ENCODE results near the gene SPTA1.

- TF ChIP-seq EP300 (IDR thresholded peaks at IDR 0.05) (no peak), POLR2AphosphoS5 (IDR thresholded peaks at IDR 0.05) (no peak), POLR2A (IDR thresholded peaks at IDR 0.05) (no peak)
- TF ChIP-seq, protein P1, sequence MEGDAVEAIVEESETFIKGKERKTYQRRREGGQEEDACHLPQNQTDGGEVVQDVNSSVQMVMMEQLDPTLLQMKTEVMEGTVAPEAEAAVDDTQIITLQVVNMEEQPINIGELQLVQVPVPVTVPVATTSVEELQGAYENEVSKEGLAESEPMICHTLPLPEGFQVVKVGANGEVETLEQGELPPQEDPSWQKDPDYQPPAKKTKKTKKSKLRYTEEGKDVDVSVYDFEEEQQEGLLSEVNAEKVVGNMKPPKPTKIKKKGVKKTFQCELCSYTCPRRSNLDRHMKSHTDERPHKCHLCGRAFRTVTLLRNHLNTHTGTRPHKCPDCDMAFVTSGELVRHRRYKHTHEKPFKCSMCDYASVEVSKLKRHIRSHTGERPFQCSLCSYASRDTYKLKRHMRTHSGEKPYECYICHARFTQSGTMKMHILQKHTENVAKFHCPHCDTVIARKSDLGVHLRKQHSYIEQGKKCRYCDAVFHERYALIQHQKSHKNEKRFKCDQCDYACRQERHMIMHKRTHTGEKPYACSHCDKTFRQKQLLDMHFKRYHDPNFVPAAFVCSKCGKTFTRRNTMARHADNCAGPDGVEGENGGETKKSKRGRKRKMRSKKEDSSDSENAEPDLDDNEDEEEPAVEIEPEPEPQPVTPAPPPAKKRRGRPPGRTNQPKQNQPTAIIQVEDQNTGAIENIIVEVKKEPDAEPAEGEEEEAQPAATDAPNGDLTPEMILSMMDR (IDR thresholded peaks at IDR 0.05) = no peak
These were observed 522 bp upstream of the SPTA1 start for GRCh38 chr1:158687037-158687436.
